ENCODE data around the gene SRA1.
A peak's percentile ranks its signal among the peaks of the same experiment; 100 is the strongest.
"Not testable (repeated sequence)": the region's sequence is repeated elsewhere in the genome, so short reads cannot be mapped to it uniquely, and the experiment has no call there.

Gene SRA1

GRCh38 chr5:140587495-140587894, 30.2 kb upstream of the SRA1 start:
- TF ChIP-seq CTCF (IDR thresholded peaks at IDR 0.05; ENCODE audit: insufficient read depth, missing control alignments), result no peak
- FAIRE-seq (no peak), DNase-seq (ENCODE audit: insufficient read length, low spot score) (no peak)

GRCh38 chr5:140579188-140579747, 22.0 kb upstream of the SRA1 start:
- DNase-seq (ENCODE audit: insufficient read length, low spot score); FAIRE-seq: not testable (repeated sequence)

- TF ChIP-seq CTCF (IDR thresholded peaks at IDR 0.05; ENCODE audit: insufficient read depth, missing control alignments), result no peak
- DNase-seq (ENCODE audit: insufficient read length, low spot score) (no peak), FAIRE-seq (no peak)
These were observed 19.5 kb upstream of the SRA1 start for GRCh38 chr5:140576776-140577201.

- TF ChIP-seq CTCF (IDR thresholded peaks at IDR 0.05; ENCODE audit: insufficient read depth, missing control alignments), result peak; percentile 31
- no peak for FAIRE-seq
- no peak for DNase-seq (ENCODE audit: insufficient read length, low spot score)
These were observed 18.0 kb upstream of the SRA1 start for GRCh38 chr5:140575309-140575708.

GRCh38 chr5:140574165-140574564, 16.9 kb upstream of the SRA1 start:
- no peak for FAIRE-seq
- DNase-seq (ENCODE audit: insufficient read length, low spot score), result no peak
- no peak for TF ChIP-seq CTCF (IDR thresholded peaks at IDR 0.05; ENCODE audit: insufficient read depth, missing control alignments)

- no peak for TF ChIP-seq CTCF (IDR thresholded peaks at IDR 0.05; ENCODE audit: insufficient read depth, missing control alignments)
- FAIRE-seq (no peak), DNase-seq (ENCODE audit: insufficient read length, low spot score) (no peak)
These were observed 16.4 kb upstream of the SRA1 start for GRCh38 chr5:140573683-140574082.

GRCh38 chr5:140571105-140571504, 13.8 kb upstream of the SRA1 start:
- no peak for DNase-seq (ENCODE audit: insufficient read length, low spot score)
- no peak for TF ChIP-seq CTCF (IDR thresholded peaks at IDR 0.05; ENCODE audit: insufficient read depth, missing control alignments)
- FAIRE-seq, result no peak

- DNase-seq (ENCODE audit: insufficient read length, low spot score), result no peak
- no peak for TF ChIP-seq CTCF (IDR thresholded peaks at IDR 0.05; ENCODE audit: insufficient read depth, missing control alignments)
- no peak for FAIRE-seq
These were observed 13.2 kb upstream of the SRA1 start for GRCh38 chr5:140570488-140570887.

Measured in D721Med (cell line).